Right ventricle myocardium superior (tissue), 1 donor: ENCODE results near the gene MFF. TPM values are rescaled to one million over a fixed set of nuclear protein-coding genes. Genes with fewer than 3 reads are reported as not detected.
A peak's percentile ranks its signal among the peaks of the same experiment; 100 is the strongest.
"Not testable (repeated sequence)": the region's sequence is repeated elsewhere in the genome, so short reads cannot be mapped to it uniquely, and the experiment has no call there.

Source experiments
- ATAC-seq: fragments of 200-7000 bp; cut with Tn5 transposase; one replicate; pipeline ENCODE4 v1.9.1; 2020; ENCODE audit warnings: mild to moderate bottlenecking; ENCODE audit not compliant: poor library complexity
- DNase-seq: peaks from one replicate; pipeline ENCODE4 v3.0.0-alpha.2; 2020
- intact Hi-C: fragments of 100-400 bp; cut with DNase I; formaldehyde crosslinking; loops from one replicate; pipeline ENCODE4 v1.11.2; 2022
- total RNA-seq: library from RNA; stranded (reverse); fragmentation: NEBNext Ultra II Directional; extraction: Animal tissue kit (Norgen Biotek cat#: 25700); gene quantifications from one replicate; pipeline ENCODE4 v1.2.1, GENCODE V29; 2021
- donor health status: DM: no; HTN: yes; CAD: no; lungs with severe emphysema.

MFF gene
- total RNA-seq, 1 donor from 2014 or later = 87.2 TPM

DNA sequence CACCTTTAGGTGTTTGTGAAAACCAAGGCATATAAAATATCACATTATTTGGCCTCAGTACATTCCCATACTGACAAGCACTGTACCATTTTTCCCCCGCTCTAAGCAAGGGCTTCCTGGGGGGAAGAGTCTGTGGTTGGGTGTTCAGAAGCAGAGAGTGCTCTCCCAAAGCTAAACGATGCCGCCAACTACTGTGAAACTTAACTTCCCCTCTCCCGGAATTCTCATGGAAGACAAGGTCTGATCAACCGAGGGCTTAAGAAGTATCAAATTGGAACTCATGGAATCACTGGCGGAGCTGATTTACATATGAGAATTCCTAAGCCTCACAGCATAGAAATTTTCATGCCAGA, 433 bp upstream of the MFF start:
- ATAC-seq = peak; percentile 45
- no peak for DNase-seq
- intact Hi-C loops = no loop called here

DNA sequence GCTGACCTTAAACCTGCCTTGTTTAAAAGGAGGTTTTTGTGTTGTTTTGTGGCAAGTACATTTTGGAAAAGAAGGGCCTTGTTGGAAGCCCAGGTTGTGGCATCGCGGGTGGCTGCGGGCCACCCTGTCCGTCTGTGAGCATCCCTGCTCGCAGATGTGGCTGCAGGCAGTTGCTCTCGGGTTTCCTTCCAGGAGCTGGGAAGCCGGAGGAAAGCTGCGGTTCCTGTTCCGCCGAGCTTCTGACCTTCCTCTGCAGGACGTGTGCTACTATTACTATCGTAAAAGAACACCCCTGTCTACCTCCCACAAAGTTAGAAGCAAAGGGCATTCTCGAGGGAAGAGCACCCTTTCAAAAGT, 766 bp downstream of the MFF start:
- ATAC-seq (peak; percentile 56), DNase-seq (peak; percentile 44)
- intact Hi-C loops = no loop called here

DNA sequence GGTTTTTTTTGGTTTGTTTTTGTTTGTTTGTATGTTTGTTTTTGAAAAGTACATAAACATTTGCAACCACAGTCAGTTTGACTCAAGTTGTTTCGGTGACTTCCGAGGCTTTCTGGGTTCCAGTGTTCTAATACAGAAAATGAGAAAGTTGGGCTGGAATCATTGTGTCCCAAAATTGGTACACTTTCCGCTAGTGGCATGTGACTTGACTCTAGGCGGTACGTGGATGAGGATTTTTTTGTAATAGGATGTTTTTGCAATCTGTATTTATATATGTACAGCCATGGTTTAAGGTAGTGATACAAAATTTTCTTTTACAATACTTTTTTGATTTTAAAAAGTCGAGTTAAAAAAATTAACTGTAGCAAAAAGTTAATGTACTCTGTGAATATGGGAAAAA, 1.7 kb downstream of the MFF start:
- DNase-seq (no peak), ATAC-seq (no peak)
- intact Hi-C loops = no loop called here

DNA sequence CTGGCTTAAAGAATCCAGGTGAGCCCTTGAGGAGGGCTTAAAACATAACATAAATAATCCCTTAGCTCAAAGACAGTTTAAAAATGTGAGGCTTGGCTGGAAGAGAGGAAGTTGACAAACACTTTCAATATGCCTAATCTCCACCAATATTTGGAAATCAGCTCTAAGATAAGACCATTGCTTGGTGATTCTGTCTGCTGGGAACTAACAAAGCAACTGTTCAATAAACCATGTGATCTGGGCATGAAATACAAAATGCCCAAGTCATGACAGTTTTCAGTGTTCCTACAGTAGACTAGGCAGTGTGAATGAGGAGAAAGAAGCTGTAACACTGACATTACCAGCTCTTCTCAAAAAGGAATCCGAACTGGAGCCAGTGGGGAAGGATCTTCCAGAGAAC, 10.7 kb downstream of the MFF start:
- ATAC-seq = no peak
- intact Hi-C loops = no loop called here
- no peak for DNase-seq

DNA sequence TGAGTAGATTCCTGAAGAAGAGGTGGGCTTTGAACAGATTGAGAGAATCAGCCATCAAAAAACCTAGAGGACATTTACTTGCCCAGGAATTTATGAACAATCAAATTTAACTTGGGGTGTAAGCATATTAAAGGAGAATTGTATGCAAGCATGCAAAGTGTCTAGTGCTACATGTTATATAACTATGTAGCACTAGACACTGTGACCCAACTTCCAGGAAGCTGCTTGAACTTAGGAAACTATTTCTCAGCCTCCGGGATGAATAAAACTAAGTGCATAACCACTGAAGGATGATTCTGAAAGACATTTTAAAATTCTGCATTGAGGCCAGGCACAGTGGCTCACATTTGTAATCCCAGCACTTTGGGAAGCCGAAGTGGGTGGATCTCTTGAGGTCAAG, 12.4 kb downstream of the MFF start:
- intact Hi-C loops = no loop called here
- DNase-seq = no peak
- ATAC-seq = no peak

DNA sequence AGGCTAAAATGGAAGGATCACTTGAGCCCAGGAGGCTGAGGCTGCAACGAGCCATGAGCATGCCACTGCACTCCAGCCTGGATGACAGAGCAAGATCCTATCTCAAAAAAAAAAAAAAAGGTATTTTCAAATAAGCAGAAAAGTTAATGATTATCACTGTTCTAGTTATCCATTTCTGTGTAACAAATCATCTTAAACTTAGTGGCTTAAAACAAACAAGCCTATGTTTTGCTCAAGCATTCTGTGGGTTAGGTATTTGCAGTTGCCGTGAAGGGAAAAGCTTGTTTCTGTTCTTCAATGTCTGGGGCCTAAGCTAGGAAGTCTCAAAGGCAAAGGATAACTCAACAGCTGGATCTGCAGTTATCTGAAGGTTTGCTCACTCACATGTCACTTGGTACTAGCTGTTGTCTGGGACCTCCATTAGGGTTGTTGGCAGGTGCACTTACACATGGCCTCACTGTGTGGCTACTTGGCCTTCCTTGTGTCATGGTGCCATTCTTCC, 14.1 kb downstream of the MFF start:
- DNase-seq (no peak), ATAC-seq (no peak)
- intact Hi-C loops = no loop called here

DNA sequence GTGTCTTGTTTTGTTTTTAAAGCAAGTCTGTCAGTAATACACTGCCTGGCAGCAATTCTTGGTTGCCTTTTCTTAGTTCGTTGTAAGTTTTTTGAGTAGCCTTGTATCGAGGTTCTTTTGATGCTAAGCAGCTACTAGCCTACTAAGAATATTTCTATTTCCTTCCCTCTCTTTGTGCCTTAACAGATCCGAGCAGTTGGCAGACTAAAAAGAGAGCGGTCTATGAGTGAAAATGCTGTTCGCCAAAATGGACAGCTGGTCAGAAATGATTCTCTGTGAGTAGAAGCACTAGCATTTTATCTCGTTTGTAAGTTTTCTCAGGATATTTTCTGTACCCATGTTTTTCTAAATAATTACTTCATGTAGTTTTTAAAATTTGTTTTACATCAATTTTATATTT, 15.1 kb downstream of the MFF start:
- DNase-seq = no peak
- ATAC-seq = no peak
- intact Hi-C loops = no loop called here

DNA sequence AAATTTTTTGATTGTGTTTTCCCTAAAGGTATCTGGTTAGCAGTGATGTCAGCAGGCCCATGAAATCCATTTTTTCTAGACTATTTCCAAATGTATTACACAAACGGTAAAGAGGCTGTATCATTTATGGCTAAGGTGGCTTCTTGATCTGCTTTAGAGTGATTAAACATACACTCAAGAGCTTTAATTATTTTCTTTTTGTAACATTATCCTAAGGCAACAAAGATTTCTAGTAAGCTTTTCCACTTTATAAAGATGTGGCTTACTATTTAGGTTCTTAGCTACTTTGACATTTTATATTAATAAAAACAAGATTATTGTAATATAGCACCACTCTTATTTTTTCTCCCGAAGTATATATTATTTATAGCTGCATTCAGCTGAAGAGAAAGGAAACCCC, 16.5 kb downstream of the MFF start:
- DNase-seq = no peak
- intact Hi-C loops = no loop called here
- no peak for ATAC-seq

DNA sequence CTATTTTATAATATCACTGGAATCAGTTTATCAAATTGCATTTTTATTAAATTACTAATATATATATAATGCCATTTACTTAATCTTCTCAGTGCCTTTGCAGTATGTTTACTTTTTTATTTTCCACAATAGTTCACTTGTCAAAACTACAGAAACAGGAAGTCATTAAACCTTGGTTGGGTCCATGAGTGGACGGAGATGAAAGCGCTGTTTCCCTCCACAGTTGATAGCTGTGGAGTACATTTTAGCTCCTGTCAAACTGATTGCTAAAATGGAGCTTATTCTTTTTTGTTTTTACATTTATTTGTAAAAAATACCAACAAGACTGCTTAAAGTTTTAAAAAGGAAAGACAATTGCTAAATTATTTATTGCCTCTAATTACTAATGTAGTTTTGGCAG, 19.2 kb downstream of the MFF start:
- DNase-seq = no peak
- intact Hi-C loops = no loop called here
- ATAC-seq = no peak

DNA sequence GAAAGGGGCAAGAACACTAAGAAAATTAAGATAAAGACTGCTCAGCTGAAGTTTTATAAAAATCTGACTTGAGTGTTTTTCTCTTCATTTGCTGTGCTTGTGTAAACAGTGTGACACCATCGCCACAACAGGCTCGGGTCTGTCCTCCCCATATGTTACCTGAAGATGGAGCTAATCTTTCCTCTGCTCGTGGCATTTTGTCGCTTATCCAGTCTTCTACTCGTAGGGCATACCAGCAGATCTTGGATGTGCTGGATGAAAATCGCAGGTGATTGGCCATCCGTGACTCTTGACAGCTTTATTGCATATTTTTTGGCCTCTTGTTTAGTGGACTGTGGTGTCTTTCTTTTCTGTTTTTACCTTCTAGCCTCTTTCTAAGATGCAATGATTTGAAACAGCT, 22.1 kb downstream of the MFF start:
- DNase-seq (no peak), ATAC-seq (no peak)
- intact Hi-C loops = no loop called here

DNA sequence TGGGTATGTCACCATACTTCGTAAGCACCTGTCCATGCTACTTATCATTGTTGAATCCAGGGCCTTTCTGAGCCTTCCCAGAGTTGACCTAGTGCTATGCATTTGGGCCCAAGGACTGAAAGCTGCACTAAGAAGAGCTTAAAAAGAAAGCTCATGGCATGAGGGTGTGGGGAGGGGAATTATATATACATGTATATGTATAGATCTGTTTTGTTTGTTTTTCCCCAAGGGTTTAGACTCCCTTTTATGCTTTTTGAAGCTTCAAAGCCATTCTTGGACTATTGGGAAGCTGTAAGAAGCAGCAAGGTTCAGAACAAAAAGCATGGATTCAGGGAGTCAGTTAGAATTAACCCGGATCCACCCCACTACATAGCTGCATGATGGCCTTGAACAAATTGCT, 23.3 kb downstream of the MFF start:
- ATAC-seq (no peak), DNase-seq (no peak)
- intact Hi-C loops = no loop called here

DNA sequence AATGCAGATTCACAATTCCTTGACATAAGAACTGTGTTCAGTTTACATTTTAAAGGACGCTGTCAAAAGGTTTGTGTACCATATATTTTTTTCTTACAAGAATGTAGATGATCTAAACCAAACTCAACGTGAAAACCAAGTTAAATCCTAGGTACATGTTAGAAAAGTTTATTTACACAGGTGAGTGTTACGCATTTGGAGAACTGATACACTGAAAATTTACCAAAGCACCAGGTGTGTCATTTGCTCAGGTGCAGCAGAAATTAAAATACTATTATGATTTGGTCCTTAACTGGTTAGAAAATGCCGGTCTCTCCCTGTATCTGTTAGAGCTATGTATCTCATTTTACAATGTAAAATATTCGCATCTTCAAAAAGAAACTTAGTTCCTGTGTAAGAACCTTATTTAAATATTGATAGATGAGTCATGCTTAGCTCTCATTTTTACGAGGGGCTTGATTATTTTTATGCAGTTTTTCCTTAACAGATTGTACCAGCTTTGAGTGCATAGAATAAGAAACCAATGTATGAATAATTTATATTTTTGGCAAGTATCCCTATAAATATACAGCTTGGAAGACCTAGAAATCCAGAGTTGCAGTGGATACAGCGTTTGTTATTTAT, 25.1 kb downstream of the MFF start:
- DNase-seq (no peak), ATAC-seq (no peak)
- intact Hi-C loops = no loop called here

DNA sequence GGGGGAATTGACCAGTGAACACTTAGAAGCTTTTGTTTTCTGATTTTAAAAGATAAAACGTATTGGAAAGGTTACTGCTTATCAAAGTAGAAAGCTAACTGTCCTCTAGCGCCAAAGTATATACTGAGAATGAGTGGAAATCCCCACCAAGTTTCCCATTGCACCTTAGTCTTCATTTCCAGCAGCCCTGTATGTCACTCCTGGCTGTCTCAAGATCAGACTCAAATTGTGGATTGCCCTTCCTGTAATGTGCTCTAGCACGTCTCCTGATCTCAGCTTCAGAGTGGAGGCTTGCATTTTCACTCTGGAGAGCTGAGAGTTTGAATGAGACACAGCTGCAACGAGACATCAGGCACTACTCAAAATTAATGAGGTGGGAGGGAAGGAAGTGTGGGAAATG, 26.6 kb downstream of the MFF start:
- DNase-seq = no peak
- ATAC-seq = no peak
- intact Hi-C loops = no loop called here

DNA sequence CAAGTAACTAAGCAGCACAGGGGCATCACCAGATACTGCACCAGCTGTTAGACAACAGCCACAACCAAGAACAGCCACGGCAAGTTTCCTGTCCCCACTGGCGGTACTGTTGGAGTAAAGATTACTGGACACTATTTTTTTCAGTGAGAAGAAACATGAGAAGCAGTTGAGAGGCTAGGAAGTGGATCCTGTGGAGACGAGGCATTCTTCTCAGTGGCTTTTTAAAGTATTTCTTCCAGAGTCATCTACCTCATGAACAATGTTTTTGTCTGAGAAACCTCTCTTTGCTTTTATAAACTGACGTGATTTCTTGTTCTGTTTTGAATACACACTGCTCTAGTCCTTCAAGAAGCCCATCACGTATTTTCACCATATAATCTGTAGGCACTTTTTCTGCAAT, 35.3 kb downstream of the MFF start:
- no peak for ATAC-seq
- intact Hi-C loops = no loop called here

DNA sequence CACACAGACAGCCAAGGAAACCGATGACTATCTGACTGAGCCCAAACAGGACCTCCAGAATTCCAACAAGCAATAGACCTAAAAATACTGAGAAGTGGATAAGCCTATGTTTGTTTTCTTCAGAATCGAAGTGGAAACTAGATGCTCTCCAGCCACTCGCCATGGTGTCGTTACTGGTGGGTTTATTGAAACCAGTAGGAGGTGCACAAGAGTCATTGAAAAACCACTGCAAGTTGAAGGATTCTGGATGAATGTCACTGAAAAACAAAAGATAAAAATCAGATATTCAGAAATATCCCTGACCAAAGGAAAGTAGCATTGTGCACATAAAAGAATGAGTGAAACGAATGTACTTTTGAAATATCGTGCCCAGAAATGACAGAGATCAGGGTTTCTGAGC, 38.7 kb downstream of the MFF start:
- intact Hi-C loops = no loop called here
- ATAC-seq (no peak), DNase-seq (no peak)

More for the DNA sequence above, 35.3 kb downstream of the MFF start:
- no peak for DNase-seq

DNA sequence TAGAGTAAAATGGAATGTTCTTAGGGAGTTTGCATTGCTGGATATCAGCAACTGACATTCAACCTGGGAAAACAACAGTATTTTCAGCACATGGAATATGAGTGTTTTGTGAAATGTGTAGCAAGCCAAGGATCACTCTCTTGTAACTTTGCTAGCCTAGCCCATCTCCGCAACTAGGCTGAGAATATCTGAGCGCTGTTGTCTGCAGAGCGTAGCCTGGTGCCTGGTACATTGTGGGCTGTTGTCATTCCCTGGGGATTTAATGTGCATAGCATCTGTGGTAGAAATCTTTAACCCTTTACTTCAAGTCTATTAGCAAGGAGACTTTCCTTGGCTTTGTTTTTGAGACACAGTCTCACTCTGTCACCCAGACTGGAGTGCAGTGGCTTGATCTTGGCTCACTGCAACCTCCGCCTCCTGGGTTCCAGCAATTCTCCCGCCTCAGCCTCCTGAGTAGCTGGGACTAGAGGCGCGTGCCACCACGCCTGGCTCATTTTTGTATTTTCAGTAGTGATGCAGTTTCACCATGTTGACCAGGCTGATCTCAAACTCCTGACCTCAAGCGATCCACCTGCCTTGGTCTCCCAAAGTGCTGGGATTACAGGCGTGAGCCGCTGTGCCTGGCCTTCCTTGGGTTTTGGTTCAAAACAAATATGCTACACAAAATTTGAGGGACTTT, 39.7 kb downstream of the MFF start:
- DNase-seq, ATAC-seq, intact Hi-C loops: not testable (repeated sequence)

DNA sequence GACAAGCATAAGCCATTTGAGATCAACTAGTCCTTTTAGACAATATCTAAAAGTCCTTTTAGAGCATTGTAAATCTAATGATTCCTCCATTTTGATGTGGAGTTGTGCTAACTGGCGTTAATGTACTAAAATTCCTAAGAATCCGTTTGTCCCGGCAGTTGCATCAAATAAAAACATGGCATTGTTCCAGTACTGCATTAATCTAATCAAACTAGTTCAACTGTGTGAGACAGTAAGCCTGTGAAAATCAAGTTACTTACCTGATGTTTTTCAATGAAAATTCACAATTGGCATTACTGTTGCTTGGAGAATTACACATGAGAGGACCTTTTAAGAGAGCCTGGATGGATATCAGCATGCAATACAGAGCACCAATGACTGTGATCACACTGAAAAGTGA, 40.8 kb downstream of the MFF start:
- ATAC-seq (no peak), DNase-seq (no peak)
- intact Hi-C loops = no loop called here

DNA sequence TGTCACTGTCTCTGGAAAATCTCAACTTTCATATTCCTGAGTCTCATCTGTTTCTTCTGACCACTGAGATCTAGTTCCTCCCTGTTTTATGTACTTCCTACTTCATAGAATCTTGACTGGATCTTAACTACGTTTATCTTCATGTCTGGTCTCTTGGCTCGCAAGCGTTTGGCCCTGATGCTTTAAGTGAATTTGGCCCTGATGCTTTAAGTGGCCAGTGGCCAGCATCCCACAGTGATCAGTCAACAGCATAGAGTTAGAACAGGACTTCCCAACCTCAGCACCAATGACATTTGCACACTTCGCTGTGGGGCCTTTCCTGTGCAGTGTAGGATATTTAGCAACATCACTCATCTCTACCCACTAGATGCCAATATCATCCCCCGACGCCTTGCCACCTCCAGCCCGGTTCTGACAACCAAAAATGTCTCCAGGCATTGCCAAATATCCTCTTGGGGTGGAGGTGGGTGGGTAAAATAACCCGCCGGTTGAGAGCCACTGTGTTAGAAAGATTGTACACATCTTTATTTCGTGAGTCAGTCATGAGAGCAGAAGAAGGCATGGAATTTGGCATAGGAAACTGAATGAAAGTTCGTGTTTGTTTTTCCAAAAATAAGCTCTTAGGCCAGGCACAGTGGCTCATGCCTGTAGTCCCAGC, 41.8 kb downstream of the MFF start:
- ATAC-seq (no peak), DNase-seq (no peak)
- intact Hi-C loops = no loop called here

DNA sequence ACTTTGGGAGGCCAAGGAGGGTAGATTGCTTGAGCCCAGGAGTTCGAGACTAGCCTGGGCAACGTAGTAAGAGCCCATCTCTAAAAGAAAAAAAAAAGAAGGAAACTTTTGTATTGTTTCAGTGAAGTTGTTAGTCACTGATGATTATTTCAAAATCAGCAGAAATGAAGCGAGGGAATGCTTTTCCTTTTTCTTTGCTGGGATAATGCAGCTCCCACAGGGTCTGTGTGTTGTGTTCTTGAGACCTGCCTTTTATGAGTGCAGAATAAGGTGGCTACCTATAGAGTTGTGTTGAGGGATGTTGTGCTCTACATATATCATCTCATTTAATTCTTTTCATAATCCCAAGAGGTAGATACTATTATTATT, 42.4 kb downstream of the MFF start:
- intact Hi-C loops = no loop called here
- ATAC-seq = no peak
- no peak for DNase-seq

DNA sequence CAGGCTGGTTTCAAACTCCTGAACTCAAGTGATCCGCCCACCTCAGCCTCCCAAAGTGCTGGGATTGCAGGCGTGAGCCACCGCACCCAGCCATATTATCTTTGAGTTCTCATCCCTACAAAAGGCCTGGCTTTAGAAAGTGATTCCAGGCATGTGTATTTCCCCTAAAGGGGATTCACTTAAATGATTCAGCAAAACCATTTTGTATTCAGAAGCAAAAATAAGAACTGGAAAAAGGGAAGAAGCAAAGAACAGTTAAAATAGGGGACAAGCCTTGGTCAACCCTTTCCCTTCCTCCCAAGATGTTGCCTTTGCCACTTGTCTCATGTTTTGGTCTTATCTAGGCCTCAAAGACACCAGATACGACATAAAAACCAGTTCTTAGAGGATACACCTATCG, 43.5 kb downstream of the MFF start:
- ATAC-seq (no peak), DNase-seq (no peak)
- intact Hi-C loops = no loop called here
